GM13977 (cell line): ENCODE data around the gene LOXL4.

Experiments
- DNase-seq: peaks from one replicate; pipeline ENCODE4 v3.0.0; 2012; ENCODE audit warnings: low spot score
- CTCF ChIP-seq: IDR thresholded peaks from 2 replicates; pipeline ENCODE4 v1.5.1; 2012; ENCODE audit warnings: mild to moderate bottlenecking, control low read depth; ENCODE audit not compliant: insufficient read depth; ENCODE audit errors: extremely low read depth, missing control alignments
- in situ Hi-C: fragments of 300-500 bp; cut with MboI; formaldehyde crosslinking; loops from one replicate; pipeline ENCODE4 v1.12.0; 2022; ENCODE audit warnings: low sequenced_read_pairs, low pct_unique_long_range_greater_than_20kb, mixed read lengths, inconsistent platforms; ENCODE audit not compliant: unreplicated experiment

Gene LOXL4

GRCh38 chr10:98215373-98215772 lies 52.6 kb downstream of the LOXL4 start:
- in situ Hi-C loops, result no loop called here
- no peak for DNase-seq
- TF ChIP-seq CTCF, result no peak

GRCh38 chr10:98213740-98214139 lies 54.3 kb downstream of the LOXL4 start:
- in situ Hi-C loops, result no loop called here
- no peak for DNase-seq
- TF ChIP-seq CTCF, result no peak

GRCh38 chr10:98212196-98212595 lies 55.8 kb downstream of the LOXL4 start:
- in situ Hi-C loops, result no loop called here
- no peak for TF ChIP-seq CTCF

GRCh38 chr10:98209441-98209840 lies 58.6 kb downstream of the LOXL4 start:
- in situ Hi-C loops, result no loop called here
- no peak for DNase-seq
- TF ChIP-seq CTCF, result no peak

More at GRCh38 chr10:98212196-98212595, 55.8 kb downstream of the LOXL4 start:
- no peak for DNase-seq

- no peak for TF ChIP-seq CTCF
- in situ Hi-C loops, result no loop called here
- DNase-seq, result no peak
Observed at GRCh38 chr10:98208925-98209324, 59.1 kb downstream of the LOXL4 start.

GRCh38 chr10:98205351-98205750 lies 62.6 kb downstream of the LOXL4 start:
- DNase-seq, result no peak

More at GRCh38 chr10:98205351-98205750, 62.6 kb downstream of the LOXL4 start:
- no peak for TF ChIP-seq CTCF
- in situ Hi-C loops, result no loop called here
